ENCODE measurements around the gene GJA3.

GJA3 gene

DNA sequence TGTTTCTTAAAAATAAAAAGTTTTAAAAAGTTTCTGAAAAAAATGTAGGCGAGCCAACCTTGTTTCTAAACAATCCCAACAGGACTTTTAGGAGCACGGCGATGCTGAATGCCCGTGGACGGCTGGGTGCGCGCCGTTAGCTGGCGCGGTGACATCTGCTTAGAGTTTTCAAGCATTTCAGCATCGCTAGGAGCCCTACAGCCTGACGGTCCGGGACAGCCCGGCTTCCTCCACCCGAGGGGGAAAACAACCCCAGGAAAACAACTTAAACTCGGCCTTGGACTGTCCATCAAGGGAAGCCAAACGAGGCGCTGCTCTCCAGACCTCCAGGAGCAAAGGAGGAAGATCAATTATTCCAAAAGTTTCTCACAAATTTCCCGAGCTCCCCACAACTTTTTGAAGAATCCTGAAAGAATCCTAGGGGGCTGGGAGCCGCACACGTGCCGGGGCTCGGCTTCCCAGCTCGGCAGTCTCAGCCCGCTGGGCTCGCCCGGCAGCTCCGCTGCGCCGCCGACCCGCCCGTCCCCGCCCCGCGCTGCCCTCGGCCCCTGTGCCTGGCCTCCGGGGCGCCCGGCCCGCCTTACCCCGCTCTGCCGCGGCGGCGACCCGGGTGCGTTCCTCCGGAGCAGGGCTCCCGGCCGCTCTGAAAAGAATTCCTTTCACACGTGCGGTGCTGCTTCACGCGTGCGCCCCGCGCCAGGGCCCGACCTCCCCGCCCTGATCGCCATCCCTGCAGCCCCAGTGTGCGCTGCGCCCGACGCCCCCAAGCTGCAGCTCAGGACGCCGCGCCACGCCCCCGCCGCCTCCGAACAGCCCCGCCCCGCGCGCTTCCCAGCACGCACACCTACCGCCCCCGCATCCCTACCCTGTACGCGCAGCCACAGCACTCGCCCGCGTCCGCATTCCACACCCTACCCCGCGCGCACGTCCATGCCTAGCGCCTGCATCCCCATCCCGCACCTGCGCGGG is at the start of gene GJA3:
Gene GJA3 (minus strand): TSS at position 747 of the 969 bp plus-strand sequence. CDS start 17,764 bp downstream, outside the sequence.
- peak; percentile 32 to 37 for DNase-seq (ENCODE audit: low read depth in 2 of 2, low spot score in 1 of 2)

DNA sequence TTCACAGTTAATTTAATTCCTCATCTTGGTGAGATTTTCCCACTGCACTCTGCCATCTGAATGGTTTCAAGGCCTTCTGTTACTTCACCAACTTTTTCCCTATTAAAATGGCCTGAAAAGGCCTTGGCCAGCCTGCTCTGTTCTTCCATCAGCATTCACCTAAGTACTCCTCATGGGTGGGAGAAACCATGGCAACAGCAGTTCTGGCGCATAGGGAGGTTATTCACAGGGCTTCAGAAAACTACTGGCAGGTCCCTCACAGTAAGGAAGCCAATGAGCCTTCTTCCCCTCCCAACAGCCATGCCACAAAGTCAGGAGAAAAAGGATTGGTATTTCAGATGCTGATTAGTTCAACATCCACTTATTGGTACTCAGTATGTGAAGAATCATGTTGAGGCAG is 49.1 kb upstream of the GJA3 start:
- DNase-seq (ENCODE audit: low read depth in 2 of 2, low spot score in 1 of 2), result no peak

DNA sequence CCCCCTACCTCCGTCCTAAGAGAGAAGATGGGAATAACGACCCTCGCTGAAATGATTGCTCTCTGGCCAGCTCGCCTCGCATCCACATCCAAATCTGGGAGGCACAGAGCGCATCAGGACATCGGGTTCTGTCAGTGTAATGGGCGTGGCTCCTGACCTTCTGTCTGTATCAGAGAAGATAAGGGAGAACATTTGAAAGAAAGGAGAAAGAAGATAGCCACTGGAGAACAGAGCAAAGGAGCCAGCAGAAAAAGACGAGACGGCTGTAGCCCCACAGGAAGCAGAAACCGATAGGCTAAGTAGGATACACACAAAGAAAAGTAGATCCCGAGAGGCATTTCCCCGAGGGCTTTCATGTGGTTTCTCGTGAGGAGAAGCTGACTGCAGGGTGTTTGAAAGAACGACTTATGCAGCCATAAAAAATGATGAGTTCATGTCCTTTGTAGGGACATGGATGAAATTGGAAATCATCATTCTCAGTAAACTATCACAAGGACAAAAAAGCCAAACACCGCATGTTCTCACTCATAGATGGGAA is 45.9 kb upstream of the GJA3 start:
- no peak for DNase-seq (ENCODE audit: low read depth in 2 of 2, low spot score in 1 of 2)

DNA sequence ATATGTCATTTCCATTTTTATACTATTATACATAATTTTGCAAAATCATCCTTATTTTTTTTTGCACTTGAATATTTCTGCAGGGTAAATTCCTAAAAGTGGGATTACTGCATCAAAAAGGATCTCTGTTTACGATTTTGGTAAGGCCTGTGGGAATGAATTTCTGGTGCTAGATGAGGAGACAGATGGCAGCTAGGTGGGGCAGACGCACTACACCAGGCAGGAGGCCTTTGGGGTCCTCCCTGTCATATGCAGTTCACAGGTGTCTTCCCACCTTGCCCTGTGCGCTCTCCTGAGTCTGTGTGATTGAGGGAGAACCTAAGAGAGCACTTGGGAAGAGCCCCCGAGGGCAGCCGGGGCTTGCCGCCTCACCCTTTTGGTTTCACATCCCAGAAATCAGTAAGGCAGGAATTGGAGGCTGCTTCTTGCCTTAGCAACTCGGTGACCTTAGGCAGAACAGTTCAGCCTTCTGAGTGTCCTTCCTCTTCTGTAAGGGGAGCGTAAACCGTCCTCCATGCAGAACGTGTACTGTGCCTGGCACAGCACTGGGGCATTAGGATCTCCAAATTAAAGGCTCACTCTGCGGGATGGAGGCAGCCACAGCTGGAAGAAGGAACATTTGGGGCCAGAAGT is 45.3 kb upstream of the GJA3 start:
- no peak for DNase-seq (ENCODE audit: low read depth in 2 of 2, low spot score in 1 of 2)

DNA sequence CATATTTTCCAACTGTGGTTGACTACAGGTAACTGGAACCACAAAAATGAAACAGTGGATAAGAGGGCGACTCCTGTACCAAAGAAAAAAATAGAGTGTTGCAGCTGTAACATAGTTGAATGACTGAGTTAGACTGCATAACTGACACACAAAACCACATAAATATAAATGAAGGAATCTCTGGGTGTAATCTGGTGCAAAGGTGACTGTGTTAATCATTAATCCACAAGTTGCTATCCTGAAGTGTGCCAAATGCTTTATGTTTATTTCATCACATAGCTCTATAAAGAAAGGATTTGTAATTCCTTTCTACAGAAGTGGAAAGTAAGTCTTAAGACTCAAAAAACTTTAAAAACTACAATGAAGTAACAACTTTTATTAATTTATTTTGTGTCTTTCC is 37.9 kb upstream of the GJA3 start:
- no peak for DNase-seq (ENCODE audit: low read depth in 2 of 2, low spot score in 1 of 2)

DNA sequence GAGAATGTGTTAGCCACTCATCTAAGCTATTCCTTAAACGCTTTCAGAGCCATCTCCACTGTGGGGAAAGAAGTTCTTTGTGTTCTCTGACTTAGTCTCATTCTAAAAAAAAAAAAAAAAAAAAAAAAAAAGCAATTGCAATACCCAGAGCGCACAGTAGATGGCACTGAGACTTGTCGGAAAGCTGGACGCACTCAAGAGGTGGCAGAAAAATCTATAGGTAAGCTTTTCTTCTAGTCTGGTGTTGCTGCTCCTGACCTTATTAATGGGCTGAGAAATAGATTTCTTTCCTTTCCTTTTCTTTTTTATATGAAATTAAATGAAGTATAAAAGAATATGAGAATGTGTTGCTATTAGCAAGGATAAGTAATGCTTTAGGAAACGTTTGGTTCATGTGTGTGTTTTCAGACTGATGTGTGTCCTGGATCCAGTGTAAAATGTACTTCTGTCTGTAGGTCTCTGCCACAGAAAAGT is 36.5 kb upstream of the GJA3 start:
- no peak for DNase-seq (ENCODE audit: low read depth in 2 of 2, low spot score in 1 of 2)

DNA sequence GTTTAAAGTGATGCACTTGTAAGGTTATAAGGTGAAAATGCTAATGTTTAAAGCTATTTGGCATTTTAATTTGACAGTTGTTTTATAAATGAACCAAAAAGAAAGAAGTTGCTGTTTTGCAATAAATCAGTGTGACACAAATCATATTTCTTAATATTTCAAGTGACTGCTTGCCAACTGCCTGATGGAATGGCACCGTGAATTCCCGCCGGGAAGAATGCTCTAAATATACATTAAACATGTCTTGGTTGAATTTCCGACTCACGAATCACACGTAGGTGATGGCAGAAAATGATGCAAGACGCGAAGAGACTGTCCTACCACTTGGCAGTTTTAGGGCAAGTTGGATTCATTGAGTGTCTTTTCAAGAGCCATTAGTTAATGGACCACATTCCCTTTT is 34.9 kb upstream of the GJA3 start:
- no peak for DNase-seq (ENCODE audit: low read depth in 2 of 2, low spot score in 1 of 2)

DNA sequence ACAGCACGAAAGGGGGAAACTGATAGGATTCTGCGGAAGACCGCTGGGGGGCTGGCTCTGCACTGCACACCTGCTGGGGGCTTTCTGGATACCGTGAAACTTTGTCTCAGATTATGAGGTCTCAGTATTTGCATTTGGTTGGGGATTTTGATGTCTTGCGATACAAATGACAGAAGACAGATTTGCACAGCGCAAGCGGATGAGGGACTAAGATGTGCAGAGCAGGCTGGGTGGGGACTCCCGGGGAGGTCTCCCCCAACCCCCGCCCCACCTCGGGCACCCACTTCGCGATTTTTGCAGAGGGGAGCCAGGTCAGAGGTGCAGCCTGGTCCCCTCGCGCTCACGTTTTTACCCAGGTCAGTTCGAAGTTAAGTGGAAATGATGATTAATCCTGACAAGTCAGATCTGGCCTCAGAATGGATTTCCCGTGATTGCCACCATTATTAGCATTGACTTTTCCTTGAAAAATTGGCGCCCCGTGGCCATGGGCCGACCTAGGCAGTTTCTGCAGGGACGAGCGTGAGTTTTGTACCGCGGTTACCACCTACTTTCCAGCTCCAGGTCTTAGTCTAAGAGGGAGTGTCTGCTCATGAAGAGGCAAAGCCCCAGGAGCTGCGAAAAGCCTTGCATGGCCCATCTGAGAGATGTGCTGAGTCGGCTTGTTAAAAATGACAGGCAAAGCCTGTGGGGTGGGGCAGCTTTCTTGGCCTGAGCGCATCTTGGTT is 33.2 kb upstream of the GJA3 start:
- no peak for DNase-seq (ENCODE audit: low read depth in 2 of 2, low spot score in 1 of 2)

DNA sequence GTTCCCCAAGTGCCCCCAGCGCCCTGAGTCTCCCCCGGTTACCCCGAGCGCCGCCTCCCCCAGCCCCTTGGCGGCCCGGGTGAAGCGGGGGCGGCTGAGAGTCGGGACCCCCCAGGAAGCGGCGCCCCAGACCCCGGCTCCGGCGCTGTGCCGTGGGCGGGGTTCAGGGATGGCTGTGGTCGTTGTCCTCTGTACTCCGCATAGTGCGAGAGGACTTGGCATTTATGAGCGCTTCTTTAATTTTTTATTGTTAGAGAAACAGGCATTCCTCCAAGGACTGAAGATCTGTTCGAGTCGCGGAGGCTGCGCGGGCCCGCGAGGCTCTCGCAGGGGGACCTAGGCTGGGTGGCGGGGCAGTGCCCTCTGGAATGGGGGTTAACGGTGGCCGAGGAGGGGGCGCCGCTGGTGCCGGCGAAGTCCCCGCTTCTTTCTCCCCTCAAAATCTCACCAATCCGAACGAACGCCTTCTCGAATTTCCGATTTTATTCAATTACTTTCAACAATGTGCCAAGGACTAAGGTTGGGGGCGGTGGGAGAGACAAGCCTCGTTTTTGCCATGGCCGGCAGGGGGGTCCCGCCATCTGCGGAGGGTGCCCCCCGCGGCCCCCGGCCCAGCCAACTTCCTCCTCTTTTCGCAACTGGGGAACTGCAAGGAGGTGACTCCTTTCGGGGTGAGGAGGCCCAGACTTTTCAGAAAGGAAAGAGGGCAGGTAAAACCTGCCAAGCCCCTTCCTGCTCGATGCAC is 32.5 kb upstream of the GJA3 start:
- DNase-seq (ENCODE audit: low read depth in 2 of 2, low spot score in 1 of 2), result no peak

DNA sequence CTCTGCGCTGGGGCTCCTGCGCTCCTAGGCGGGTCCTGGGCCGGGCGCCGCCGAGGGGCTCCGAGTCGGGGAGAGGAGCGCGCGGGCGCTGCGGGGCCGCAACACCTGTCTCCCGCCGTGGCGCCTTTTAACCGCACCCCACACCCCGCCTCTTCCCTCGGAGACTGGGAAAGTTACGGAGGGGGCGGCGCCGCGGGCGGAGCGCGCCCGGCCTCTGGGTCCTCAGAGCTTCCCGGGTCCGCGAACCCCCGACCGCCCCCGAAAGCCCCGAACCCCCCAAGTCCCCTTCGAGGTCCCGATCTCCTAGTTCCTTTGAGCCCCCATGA is 31.9 kb upstream of the GJA3 start, which contains the start of gene GJB2:
Gene GJB2 (minus strand): TSS at position 103 of the 326 bp plus-strand sequence. CDS start 3,357 bp downstream, outside the sequence.
- DNase-seq (ENCODE audit: low read depth in 2 of 2, low spot score in 1 of 2), result no peak

DNA sequence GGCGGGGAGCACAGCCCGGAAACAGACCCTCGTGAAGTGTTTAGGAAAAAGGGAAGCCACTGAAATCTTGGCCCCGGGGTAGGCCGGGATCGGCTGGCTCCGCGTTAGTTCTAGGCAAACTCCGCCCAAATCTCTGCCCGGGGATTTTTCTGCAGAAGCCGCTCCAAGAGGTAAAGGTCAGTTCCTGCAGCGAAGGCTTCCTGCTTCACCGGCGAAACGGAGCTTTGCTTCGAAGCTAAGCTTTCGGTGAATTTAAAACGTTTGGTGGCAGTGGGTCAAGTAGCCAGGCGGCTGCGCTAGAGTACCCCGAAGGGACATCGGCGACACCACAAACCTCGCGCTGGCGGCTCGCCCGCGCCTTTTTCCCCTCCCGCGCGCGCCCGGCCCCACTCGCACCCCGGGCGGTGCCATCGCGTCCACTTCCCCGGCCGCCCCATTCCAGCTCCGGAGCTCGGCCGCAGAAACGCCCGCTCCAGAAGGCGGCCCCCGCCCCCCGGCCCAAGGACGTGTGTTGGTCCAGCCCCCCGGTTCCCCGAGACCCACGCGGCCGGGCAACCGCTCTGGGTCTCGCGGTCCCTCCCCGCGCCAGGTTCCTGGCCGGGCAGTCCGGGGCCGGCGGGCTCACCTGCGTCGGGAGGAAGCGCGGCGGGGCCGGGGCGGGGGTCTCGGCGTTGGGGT is 31.4 kb upstream of the GJA3 start:
- no peak for DNase-seq (ENCODE audit: low read depth in 2 of 2, low spot score in 1 of 2)

DNA sequence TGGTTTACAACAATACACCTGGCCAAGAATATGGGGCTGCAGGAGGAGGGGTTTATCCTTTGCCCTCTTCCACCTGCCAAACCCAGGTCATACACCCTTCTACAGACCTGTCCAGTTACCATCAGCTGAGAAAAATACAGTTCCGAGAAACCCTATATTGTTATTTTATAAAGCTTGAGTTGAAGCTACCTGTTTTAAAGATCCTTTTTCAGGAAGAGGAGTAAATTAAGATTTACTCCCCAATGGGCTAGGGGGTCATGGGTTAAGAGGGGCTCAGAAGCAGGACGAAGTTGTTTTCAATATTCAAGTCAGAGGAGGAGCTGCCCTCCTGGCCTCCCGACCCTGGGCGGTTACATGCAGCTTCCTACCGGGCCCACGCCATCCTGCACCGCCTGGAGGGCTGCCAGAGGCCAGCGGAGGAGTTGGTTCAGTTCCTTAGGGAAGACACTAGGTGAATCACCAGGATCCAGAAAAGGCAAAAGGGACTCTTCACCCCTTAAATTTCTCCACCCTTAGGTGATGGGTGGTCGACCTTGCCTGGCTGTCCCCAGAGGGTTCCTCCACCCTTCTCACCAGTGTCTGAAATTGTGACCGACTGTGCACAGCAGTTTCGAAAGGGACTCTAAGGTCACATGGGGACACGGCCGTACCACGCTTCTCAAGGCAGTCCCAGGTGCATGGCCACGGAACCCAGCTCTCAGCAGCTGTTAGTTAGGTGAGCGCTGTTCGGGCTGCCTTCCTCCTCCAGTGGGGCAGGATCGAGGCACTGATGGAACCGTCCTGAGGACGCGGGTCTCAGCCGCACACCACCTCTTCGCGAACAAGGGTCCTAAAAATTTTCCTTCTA is 30.7 kb upstream of the GJA3 start:
- no peak for DNase-seq (ENCODE audit: low read depth in 2 of 2, low spot score in 1 of 2)

DNA sequence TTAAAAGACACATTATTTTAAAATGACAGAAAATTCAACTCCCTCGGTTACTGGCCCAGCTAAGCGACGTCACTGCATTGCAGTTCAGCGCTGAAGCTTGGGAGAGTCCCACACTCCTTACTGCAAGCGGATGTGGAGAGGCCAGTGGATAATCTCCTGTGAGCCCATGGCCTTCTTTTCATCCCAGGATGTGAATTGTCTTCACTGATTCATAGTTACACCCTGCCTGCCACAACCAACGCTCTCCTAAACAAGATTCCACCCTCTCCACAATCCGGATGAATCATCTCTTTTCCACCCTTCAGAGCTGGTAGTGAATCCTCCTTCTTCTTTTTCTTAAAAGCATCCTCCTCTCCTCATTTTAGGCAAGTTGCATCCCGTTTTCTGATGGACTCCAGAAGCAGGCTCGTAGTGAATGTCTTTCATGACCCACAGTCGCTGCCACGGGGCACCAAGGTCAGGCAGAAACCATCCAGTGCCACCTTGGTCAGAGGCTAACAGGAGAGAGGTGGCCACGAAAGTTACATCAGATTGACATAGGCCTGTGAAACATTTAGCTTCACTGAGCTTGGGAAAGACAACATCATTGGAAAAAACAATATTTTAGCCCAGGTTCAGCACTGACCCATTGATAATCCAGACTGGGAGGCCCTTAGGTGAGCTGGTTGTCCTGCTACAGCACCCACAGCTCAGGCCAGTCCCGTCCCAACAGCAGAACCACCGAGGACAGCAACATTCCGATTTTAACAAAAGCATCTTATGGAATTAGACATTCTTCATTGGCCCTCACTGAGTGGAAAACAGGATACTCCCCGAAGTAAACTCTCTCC is 29.8 kb upstream of the GJA3 start:
- no peak for DNase-seq (ENCODE audit: low read depth in 2 of 2, low spot score in 1 of 2)

DNA sequence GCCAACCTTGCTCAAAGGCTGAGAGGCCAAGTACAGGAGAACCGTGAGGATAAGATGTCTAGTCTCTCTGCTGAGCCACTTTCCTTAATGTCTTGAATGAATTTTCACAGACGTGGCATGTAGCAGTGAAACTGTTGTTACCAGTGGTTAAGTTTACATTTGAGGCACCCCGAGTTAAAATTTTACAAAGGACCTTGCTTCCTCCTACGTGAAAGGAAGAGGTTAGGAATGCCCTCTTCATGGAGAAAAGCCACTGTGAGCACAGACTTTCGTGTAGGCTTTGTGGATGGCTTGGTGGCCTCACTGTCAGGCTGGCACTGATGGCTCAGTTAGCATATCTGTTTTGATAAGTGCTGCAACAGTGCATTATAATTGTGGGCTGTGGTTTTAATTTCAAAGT is 29.2 kb upstream of the GJA3 start:
- DNase-seq (ENCODE audit: low read depth in 2 of 2, low spot score in 1 of 2), result no peak

DNA sequence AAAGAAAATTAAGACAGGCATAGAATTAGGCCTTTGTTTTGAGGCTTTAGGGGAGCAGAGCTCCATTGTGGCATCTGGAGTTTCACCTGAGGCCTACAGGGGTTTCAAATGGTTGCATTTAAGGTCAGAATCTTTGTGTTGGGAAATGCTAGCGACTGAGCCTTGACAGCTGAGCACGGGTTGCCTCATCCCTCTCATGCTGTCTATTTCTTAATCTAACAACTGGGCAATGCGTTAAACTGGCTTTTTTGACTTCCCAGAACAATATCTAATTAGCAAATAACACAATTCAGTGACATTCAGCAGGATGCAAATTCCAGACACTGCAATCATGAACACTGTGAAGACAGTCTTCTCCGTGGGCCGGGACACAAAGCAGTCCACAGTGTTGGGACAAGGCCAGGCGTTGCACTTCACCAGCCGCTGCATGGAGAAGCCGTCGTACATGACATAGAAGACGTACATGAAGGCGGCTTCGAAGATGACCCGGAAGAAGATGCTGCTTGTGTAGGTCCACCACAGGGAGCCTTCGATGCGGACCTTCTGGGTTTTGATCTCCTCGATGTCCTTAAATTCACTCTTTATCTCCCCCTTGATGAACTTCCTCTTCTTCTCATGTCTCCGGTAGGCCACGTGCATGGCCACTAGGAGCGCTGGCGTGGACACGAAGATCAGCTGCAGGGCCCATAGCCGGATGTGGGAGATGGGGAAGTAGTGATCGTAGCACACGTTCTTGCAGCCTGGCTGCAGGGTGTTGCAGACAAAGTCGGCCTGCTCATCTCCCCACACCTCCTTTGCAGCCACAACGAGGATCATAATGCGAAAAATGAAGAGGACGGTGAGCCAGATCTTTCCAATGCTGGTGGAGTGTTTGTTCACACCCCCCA is 28.1 kb upstream of the GJA3 start:
- no peak for DNase-seq (ENCODE audit: low read depth in 2 of 2, low spot score in 1 of 2)

DNA sequence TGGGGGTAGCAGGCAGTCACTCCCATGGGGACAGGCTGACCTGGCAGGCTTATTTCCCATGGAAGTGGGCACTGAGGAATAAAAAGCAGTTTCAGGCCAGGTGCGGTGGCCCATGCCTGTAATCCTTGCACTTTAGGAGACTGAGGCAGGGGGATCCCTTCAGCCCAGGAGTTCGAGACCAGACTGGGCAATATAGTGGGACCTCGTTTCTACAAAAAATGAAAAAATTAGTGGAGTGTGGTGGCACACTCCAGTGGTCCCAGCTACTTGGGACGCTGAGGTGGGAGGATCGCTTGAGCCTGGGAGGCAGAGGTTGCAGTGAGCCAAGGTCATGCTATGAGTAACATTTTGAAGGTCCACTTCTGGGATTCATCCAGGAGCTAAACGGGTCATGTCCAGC is 25.9 kb upstream of the GJA3 start:
- DNase-seq (ENCODE audit: low read depth in 2 of 2, low spot score in 1 of 2), result no peak

DNA sequence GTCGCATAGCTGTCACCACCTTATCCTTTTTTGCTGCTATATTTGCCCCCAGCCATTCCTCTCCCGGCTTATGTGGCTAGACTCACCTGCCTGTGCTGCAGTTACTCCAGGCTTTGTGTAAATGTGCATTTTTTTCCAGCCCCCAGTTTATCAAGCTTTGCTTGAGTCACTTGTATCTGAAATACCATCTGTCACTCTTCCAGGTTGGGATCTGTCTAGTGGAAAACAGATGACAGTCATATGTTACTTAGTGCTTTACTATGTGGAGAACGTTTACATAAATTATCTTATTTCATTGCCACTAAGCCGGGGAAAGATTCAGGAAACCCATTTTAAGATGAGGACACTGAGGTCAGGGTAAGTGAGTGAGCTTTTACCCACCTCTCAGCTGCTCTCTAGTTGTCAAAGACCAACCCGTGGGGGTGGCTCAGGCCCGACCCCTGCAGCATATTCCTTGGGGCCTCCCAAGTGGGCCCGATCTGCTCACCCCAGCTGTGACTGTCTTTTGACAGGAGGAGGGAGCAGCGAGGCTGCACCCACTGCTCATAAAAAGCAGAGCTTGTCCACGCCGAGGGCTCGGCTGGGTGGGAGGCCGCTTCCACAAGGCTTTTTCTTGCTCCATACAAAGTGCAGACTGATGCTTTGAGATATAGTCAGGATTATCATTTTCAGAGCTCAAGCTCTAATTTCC is 24.7 kb upstream of the GJA3 start:
- no peak for DNase-seq (ENCODE audit: low read depth in 2 of 2, low spot score in 1 of 2)

Measured in stimulated activated CD8-positive, alpha-beta memory T cell treated with anti-CD3 and anti-CD28 coated beads, Interleukin-4, amount 100 ng/mL, for 1 hour (primary cell).